HPDE6-E6E7 (cell line): ENCODE measurements around the gene EVI5.
"Not testable (repeated sequence)": the region's sequence is repeated elsewhere in the genome, so short reads cannot be mapped to it uniquely, and the experiment has no call there.

Experiments used
- DNase-seq: peaks from one replicate; pipeline ENCODE4 v3.0.0; 2011; ENCODE audit warnings: missing footprints; ENCODE audit errors: extremely low spot score

Gene EVI5

GRCh38 chr1:92792340-92792782 lies 7.5 kb upstream of the EVI5 start:
- DNase-seq = no peak

- DNase-seq = no peak
These were observed 6.7 kb upstream of the EVI5 start for GRCh38 chr1:92791487-92792066.

- DNase-seq = no peak
These were observed 6.0 kb upstream of the EVI5 start for GRCh38 chr1:92790867-92791266.

GRCh38 chr1:92790081-92790480 lies 5.2 kb upstream of the EVI5 start:
- no peak for DNase-seq

GRCh38 chr1:92786111-92786901 lies 1.4 kb upstream of the EVI5 start:
- no peak for DNase-seq

- DNase-seq = peak; percentile 47
These were observed 778 bp downstream of the EVI5 start for GRCh38 chr1:92784021-92784638.

- not testable (repeated sequence) for DNase-seq
These were observed 1.4 kb downstream of the EVI5 start for GRCh38 chr1:92783550-92783949.

- no peak for DNase-seq
These were observed 6.5 kb downstream of the EVI5 start for GRCh38 chr1:92778376-92778775.

- no peak for DNase-seq
These were observed 10.5 kb downstream of the EVI5 start for GRCh38 chr1:92774407-92774806.

- not testable (repeated sequence) for DNase-seq
These were observed 11.2 kb downstream of the EVI5 start for GRCh38 chr1:92773749-92774148.

- no peak for DNase-seq
These were observed 15.1 kb downstream of the EVI5 start for GRCh38 chr1:92769856-92770255.

- no peak for DNase-seq
These were observed 16.0 kb downstream of the EVI5 start for GRCh38 chr1:92768915-92769314.

- DNase-seq = no peak
These were observed 16.6 kb downstream of the EVI5 start for GRCh38 chr1:92768296-92768695.

- no peak for DNase-seq
These were observed 20.8 kb downstream of the EVI5 start for GRCh38 chr1:92764116-92764515.

GRCh38 chr1:92762355-92762754 lies 22.6 kb downstream of the EVI5 start:
- no peak for DNase-seq

- DNase-seq = no peak
These were observed 25.5 kb downstream of the EVI5 start for GRCh38 chr1:92759361-92759760.

GRCh38 chr1:92756537-92756936 lies 28.4 kb downstream of the EVI5 start:
- no peak for DNase-seq

GRCh38 chr1:92755541-92756461 lies 29.1 kb downstream of the EVI5 start:
- DNase-seq = no peak

GRCh38 chr1:92754719-92755050 lies 30.2 kb downstream of the EVI5 start:
- no peak for DNase-seq

GRCh38 chr1:92754000-92754718 lies 30.7 kb downstream of the EVI5 start:
- peak; percentile 27 for DNase-seq

- DNase-seq = no peak
These were observed 32.2 kb downstream of the EVI5 start for GRCh38 chr1:92752719-92753118.
